OCI-LY1 (cell line): ENCODE results near the gene SLC25A21.
"Not testable (repeated sequence)": the region's sequence is repeated elsewhere in the genome, so short reads cannot be mapped to it uniquely, and the experiment has no call there.

Source experiments
- H2AFZ ChIP-seq: fragments of 200-600 bp; sonication (generic), shearing (Covaris generic); 2 replicates; pipeline ENCODE4 v1.6.0; 2014; ENCODE audit warnings: antibody characterized with exemption, mild to moderate bottlenecking, low read length
- H3F3A ChIP-seq: fragments of 200-600 bp; sonication (generic), shearing (Covaris generic); 2 replicates; pipeline ENCODE4 v1.6.0; 2014; ENCODE audit warnings: mild to moderate bottlenecking, antibody characterized with exemption, low read length, moderate library complexity; ENCODE audit not compliant: insufficient read depth
- H3K27ac ChIP-seq: fragments of 200-600 bp; sonication (generic); 2 replicates; pipeline ENCODE4 v1.5.1; 2014; ENCODE audit warnings: low read length, mixed run types, mild to moderate bottlenecking, low read depth; ENCODE audit not compliant: poor library complexity, severe bottlenecking
- H3K27me3 ChIP-seq: fragments of 200-600 bp; sonication (generic); 2 replicates; pipeline ENCODE4 v1.6.0; 2014; ENCODE audit warnings: antibody characterized with exemption, mild to moderate bottlenecking, low read length, moderate library complexity; ENCODE audit not compliant: insufficient read depth
- H3K36me3 ChIP-seq: fragments of 200-600 bp; sonication (generic); 2 replicates; pipeline ENCODE4 v1.6.1; 2014; ENCODE audit warnings: mild to moderate bottlenecking, antibody characterized with exemption, low read length, moderate library complexity, mixed read lengths; ENCODE audit not compliant: insufficient read depth
- H3K4me1 ChIP-seq: fragments of 200-600 bp; sonication (generic); 2 replicates; pipeline ENCODE4 v1.5.1; 2014; ENCODE audit warnings: mild to moderate bottlenecking, low read length, moderate library complexity; ENCODE audit not compliant: insufficient read depth, severe bottlenecking
- H3K4me2 ChIP-seq: fragments of 200-600 bp; sonication (generic), shearing (Covaris generic); 2 replicates; pipeline ENCODE4 v1.6.1; 2014; ENCODE audit warnings: low read length
- H3K4me3 ChIP-seq: fragments of 200-600 bp; sonication (generic); 2 replicates; pipeline ENCODE4 v1.5.1; 2014; ENCODE audit warnings: low read length, low read depth, mild to moderate bottlenecking, mixed read lengths; ENCODE audit not compliant: poor library complexity, severe bottlenecking
- H3K79me2 ChIP-seq: fragments of 200-600 bp; shearing (Covaris generic); 2 replicates; pipeline ENCODE4 v1.6.1; 2016; ENCODE audit warnings: mixed run types, low read length, mixed read lengths; ENCODE audit not compliant: insufficient read depth
- H3K9ac ChIP-seq: fragments of 200-600 bp; sonication (generic), shearing (Covaris generic); 2 replicates; pipeline ENCODE4 v1.6.1; 2014; ENCODE audit warnings: mild to moderate bottlenecking, low read length, mixed read lengths
- H3K9me2 ChIP-seq: fragments of 200-600 bp; sonication (generic), shearing (Covaris generic); 2 replicates; pipeline ENCODE4 v1.6.1; 2014; ENCODE audit warnings: low read depth, mild to moderate bottlenecking, low read length, mixed read lengths
- H3K9me3 ChIP-seq: fragments of 200-600 bp; shearing (Covaris generic); 2 replicates; pipeline ENCODE4 v1.6.1; 2014; ENCODE audit warnings: low read length, mixed read lengths
- H4K20me1 ChIP-seq: fragments of 200-600 bp; sonication (generic), shearing (Covaris generic); 2 replicates; pipeline ENCODE4 v1.6.0; 2016; ENCODE audit warnings: mild to moderate bottlenecking, low read length; ENCODE audit not compliant: insufficient read depth
- EZH2 ChIP-seq: fragments of 200-600 bp; sonication (generic), shearing (Covaris generic); IDR thresholded peaks from 2 replicates; pipeline ENCODE4 v1.8.0; 2017; ENCODE audit warnings: borderline replicate concordance, mixed run types, mild to moderate bottlenecking, antibody characterized with exemption, low read length, moderate library complexity, mixed read lengths
- TF ChIP-seq, protein P1 (sequence below): fragments of 200-600 bp; sonication (generic), shearing (Covaris generic); IDR thresholded peaks from 2 replicates; pipeline ENCODE4 v1.5.1; 2017; ENCODE audit warnings: mild to moderate bottlenecking, antibody characterized with exemption, low read length, moderate library complexity, mixed read lengths

SLC25A21 gene

DNA sequence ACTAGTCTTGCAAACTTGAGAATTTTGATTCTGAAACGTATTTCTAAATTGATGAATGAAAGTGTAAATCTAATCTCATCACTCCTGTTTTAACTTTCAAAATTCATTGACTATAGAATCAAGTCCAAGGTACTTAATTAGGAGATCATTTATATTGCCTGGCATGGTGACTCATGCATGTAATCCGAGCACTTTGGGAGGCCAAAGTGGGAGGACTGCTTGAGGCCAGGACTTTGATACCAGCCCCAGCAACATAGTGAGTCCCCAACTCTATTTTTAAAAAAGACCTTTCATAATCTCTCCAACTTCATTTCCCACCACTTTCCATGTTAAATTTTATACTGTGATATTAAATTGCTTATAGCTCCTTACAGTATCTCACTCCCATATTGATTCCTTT lies 22.3 kb upstream of the SLC25A21 start:
- no peaks in the 10 kb centered on the region for H3F3A ChIP-seq
- no peak overlapping the region for H3K4me3 ChIP-seq
- H3K27ac ChIP-seq = no peak overlapping the region
- no peaks in the 10 kb centered on the region for H3K36me3 ChIP-seq
- no peaks in the 10 kb centered on the region for H4K20me1 ChIP-seq
- no peak overlapping the region for H3K9ac ChIP-seq
- no peak overlapping the region for H3K4me2 ChIP-seq
- H3K9me3 ChIP-seq = no peaks in the 10 kb centered on the region
- H3K4me1 ChIP-seq = no peaks in the 10 kb centered on the region
- no peak overlapping the region for H2AFZ ChIP-seq
- no peaks in the 10 kb centered on the region for H3K9me2 ChIP-seq
- H3K79me2 ChIP-seq = no peaks in the 10 kb centered on the region
- TF ChIP-seq, protein P1, sequence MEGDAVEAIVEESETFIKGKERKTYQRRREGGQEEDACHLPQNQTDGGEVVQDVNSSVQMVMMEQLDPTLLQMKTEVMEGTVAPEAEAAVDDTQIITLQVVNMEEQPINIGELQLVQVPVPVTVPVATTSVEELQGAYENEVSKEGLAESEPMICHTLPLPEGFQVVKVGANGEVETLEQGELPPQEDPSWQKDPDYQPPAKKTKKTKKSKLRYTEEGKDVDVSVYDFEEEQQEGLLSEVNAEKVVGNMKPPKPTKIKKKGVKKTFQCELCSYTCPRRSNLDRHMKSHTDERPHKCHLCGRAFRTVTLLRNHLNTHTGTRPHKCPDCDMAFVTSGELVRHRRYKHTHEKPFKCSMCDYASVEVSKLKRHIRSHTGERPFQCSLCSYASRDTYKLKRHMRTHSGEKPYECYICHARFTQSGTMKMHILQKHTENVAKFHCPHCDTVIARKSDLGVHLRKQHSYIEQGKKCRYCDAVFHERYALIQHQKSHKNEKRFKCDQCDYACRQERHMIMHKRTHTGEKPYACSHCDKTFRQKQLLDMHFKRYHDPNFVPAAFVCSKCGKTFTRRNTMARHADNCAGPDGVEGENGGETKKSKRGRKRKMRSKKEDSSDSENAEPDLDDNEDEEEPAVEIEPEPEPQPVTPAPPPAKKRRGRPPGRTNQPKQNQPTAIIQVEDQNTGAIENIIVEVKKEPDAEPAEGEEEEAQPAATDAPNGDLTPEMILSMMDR = no peak
- no peak for TF ChIP-seq EZH2
- H3K27me3 ChIP-seq = no peaks in the 10 kb centered on the region

DNA sequence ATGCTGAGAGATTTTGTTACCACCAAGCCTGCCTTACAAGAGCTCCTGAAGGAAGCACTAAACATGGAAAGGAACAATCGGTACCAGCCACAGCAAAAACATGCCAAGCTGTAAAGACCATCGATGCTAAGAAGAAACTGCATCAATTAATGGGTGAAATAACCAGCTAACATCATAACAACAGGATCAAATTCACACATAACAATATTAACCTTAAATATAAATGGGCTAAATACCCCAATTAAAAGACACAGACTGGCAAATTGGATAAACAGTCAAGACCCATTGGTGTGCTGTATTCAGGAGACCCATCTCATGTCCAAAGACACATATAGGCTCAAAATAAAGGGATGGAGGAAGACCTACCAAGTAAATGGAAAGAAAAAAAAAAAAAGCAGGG lies 17.3 kb upstream of the SLC25A21 start:
- H3K4me2 ChIP-seq, H3F3A ChIP-seq, H4K20me1 ChIP-seq, H3K9ac ChIP-seq, H3K4me1 ChIP-seq, H3K79me2 ChIP-seq, H3K9me2 ChIP-seq, H3K9me3 ChIP-seq, H3K27me3 ChIP-seq, H3K27ac ChIP-seq, H3K4me3 ChIP-seq, H3K36me3 ChIP-seq, H2AFZ ChIP-seq: not testable (repeated sequence)

DNA sequence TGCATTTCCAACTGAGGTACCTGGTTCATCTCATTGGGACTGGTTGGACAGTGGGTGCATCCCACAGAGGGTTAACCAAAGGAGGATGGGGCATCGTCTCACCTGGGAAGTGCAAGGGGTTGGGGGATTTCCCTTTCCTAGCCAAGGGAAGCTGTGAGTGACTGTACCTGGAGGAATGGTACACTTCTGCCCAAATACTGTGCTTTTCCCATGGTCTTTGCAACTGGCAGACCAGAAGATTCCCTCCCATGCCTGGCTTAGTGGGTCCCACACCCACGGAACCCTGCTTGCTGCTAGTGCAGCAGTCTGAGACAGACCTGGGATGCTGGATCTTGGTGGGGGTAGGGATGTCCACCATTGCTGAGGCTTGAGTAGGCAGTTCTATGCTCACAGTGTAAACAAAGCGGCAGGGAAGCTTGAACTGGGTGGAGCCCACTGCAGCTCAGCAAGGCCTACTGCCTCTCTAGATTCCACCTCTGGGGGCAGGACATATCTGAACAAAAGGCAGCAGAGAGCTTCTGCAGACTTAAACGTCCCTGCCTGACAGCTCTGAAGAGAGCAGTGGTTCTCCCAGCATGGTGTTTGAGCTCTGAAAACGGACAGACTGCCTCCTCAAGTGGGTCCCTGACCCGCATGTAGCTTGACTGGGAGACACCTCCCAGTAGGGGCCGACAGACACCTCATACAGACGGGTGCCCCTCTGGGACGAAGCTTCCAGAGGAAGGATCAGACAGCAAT lies 15.6 kb upstream of the SLC25A21 start:
- H3K4me2 ChIP-seq, H3K36me3 ChIP-seq, H3K9me2 ChIP-seq, H4K20me1 ChIP-seq, H3K27me3 ChIP-seq, H3K4me3 ChIP-seq, H3K9ac ChIP-seq, H3K9me3 ChIP-seq, H3K79me2 ChIP-seq, H3F3A ChIP-seq, H3K4me1 ChIP-seq, H2AFZ ChIP-seq, H3K27ac ChIP-seq: not testable (repeated sequence)

DNA sequence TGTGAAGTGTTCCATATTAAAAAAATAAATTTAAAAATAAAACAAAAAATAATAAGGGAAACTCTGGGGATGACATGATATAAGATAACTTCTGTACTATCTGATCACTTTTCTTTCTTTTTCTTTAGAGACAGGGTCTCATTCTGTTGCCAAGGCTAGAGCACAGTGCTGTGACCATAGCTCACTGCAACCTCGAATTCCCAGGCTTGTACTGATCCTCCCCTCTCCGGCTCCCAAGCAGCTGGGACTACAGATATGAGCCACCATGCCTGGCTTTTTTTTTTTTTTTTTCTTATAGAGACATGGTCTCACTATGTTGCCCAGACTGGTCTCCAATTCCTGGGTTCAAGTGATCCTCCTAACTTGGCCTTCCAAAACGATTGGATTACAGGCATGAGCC lies 14.9 kb upstream of the SLC25A21 start:
- TF ChIP-seq, protein P1 = no peak
- TF ChIP-seq EZH2 = no peak
- no peak overlapping the region for H2AFZ ChIP-seq

More for the DNA sequence above, 14.9 kb upstream of the SLC25A21 start:
- Histone ChIP-seq H3K9me2 (no peaks in the 10 kb centered on the region), H3K27ac (no peak overlapping the region), H3K4me3 (no peak overlapping the region), H4K20me1 (no peaks in the 10 kb centered on the region), H3K4me1 (no peaks in the 10 kb centered on the region), H3K27me3 (no peaks in the 10 kb centered on the region), H3K4me2 (no peak overlapping the region), H3F3A (no peaks in the 10 kb centered on the region), H3K36me3 (no peaks in the 10 kb centered on the region), H3K79me2 (no peaks in the 10 kb centered on the region), H3K9me3 (no peaks in the 10 kb centered on the region), H3K9ac (no peak overlapping the region)
